Testis (tissue), 3 donors: ENCODE results near the gene TMEM117. TPM values are rescaled to one million over a fixed set of nuclear protein-coding genes. Genes with fewer than 3 reads are reported as not detected.

Experiments used
- DNase-seq: peaks from one replicate; pipeline ENCODE4 v3.0.0-alpha.2; 2019
- H3K27ac ChIP-seq, 2 donors: fragments of 200-600 bp; sonication (generic); one replicate each; pipeline ENCODE4 v1.5.1; 2019
- H3K27me3 ChIP-seq: fragments of 200-600 bp; sonication (generic); one replicate; pipeline ENCODE4 v1.5.1; 2019
- H3K36me3 ChIP-seq: fragments of 200-600 bp; sonication (generic); one replicate; pipeline ENCODE4 v1.5.1; 2017; ENCODE audit warnings: low read depth; ENCODE audit errors: missing control alignments
- H3K4me1 ChIP-seq: fragments of 200-600 bp; sonication (generic); one replicate; pipeline ENCODE4 v1.5.1; 2019
- H3K4me3 ChIP-seq, 2 donors: fragments of 200-600 bp; sonication (generic); one replicate each; pipeline ENCODE4 v1.5.1; 2017 to 2019
- H3K9me3 ChIP-seq: fragments of 200-600 bp; sonication (generic); one replicate; pipeline ENCODE4 v1.5.1; 2017
- CTCF ChIP-seq, 3 experiments: fragments of 450-650 bp in 2 of 3; fragments of 200-600 bp in 1 of 3; sonication (generic) in 1 of 3; IDR thresholded peaks; one replicate each; pipeline ENCODE4 v1.5.1; 2016 to 2019; ENCODE audit warnings: antibody characterized with exemption in 3 of 3, mild to moderate bottlenecking in 2 of 3, moderate library complexity in 1 of 3
- POLR2A ChIP-seq: fragments of 450-650 bp; IDR thresholded peaks from one replicate; pipeline ENCODE4 v1.6.1; 2017; ENCODE audit warnings: antibody characterized with exemption, mild to moderate bottlenecking, moderate library complexity
- WGBS, 2 donors: methylation state at CpG; one replicate each; pipeline ENCODE4 v1.1.5; 2018; 5-methylcytosine and 5-hydroxymethylcytosine counted together
- intact Hi-C: fragments of 100-400 bp; cut with DNase I; formaldehyde crosslinking; loops from one replicate; pipeline ENCODE4 v1.15.1; 2023; ENCODE audit warnings: low total_unique reads
- polyA plus RNA-seq: library from polyadenylated mRNA; stranded (reverse); fragments of 350-450 nt; fragmentation: Illumina TruSeq; extraction: RNeasy Lipid Tissue Mini Kit (QIAGEN cat#74804); gene quantifications from one replicate; pipeline ENCODE4 v1.2.3, GENCODE V29; 2014; ENCODE audit warnings: low read depth, low replicate concordance; ENCODE audit not compliant: insufficient read depth
- total RNA-seq, 2 donors: library from RNA; depleted of rRNA; stranded (reverse); fragments of >200 nt; gene quantifications; one replicate each; pipeline ENCODE4 v1.2.3, GENCODE V29; 2016

The TMEM117 gene
- total and polyA plus RNA-seq, 3 donors from 2014 or later: 6.1 to 17.7 (median 14.8) TPM

GRCh38 chr12:44063671-44064070 lies 227.8 kb downstream of the TMEM117 start:
- Histone ChIP-seq H3K9me3 (no peaks in the 10 kb centered on the region), H3K36me3 (no peaks in the 10 kb centered on the region), H3K4me1 (no peaks in the 10 kb centered on the region), H3K27ac (no peak overlapping the region), H3K27me3 (no peaks in the 10 kb centered on the region), H3K4me3 (no peak overlapping the region)
- TF ChIP-seq POLR2A (no peak), CTCF (IDR thresholded peaks at IDR 0.05) (no peak)
- intact Hi-C loops: no loop called here
- no peak for DNase-seq
- 88 to 90% methylated on average over 3 of the region's 3 CpGs for WGBS, 2 donors

- intact Hi-C loops: no loop called here
- Histone ChIP-seq H3K4me3 (no peak overlapping the region), H3K36me3 (no peaks in the 10 kb centered on the region), H3K4me1 (no peaks in the 10 kb centered on the region), H3K27me3 (no peaks in the 10 kb centered on the region), H3K27ac (no peak overlapping the region), H3K9me3 (no peaks in the 10 kb centered on the region)
- 18 to 41% methylated on average over 2 of the region's 2 CpGs for WGBS, 2 donors
- DNase-seq: no peak
- TF ChIP-seq CTCF (IDR thresholded peaks at IDR 0.05): no peak
- no peak for TF ChIP-seq POLR2A
Measured at GRCh38 chr12:44076871-44077270, 241.0 kb downstream of the TMEM117 start.

GRCh38 chr12:44077294-44077693 lies 241.4 kb downstream of the TMEM117 start:
- no peak for DNase-seq
- H3K4me3 ChIP-seq: no peak overlapping the region
- H3K9me3 ChIP-seq: no peaks in the 10 kb centered on the region
- no peak overlapping the region for H3K27ac ChIP-seq
- H3K27me3 ChIP-seq: no peaks in the 10 kb centered on the region
- H3K36me3 ChIP-seq: no peaks in the 10 kb centered on the region
- 15 to 16% methylated on average over 2 of the region's 2 CpGs for WGBS, 2 donors
- no peak for TF ChIP-seq CTCF (IDR thresholded peaks at IDR 0.05)
- no peak for TF ChIP-seq POLR2A
- intact Hi-C loops: no loop called here
- H3K4me1 ChIP-seq: no peaks in the 10 kb centered on the region

GRCh38 chr12:44078273-44078672 lies 242.4 kb downstream of the TMEM117 start:
- no peaks in the 10 kb centered on the region for H3K9me3 ChIP-seq
- TF ChIP-seq CTCF (IDR thresholded peaks at IDR 0.05) (no peak), POLR2A (no peak)
- intact Hi-C loops: no loop called here
- DNase-seq: no peak
- 89% methylated on average over 4 of the region's 4 CpGs for WGBS, 2 donors
- no peak overlapping the region for H3K4me3 ChIP-seq
- no peaks in the 10 kb centered on the region for H3K27me3 ChIP-seq
- no peaks in the 10 kb centered on the region for H3K36me3 ChIP-seq
- H3K27ac ChIP-seq: no peak overlapping the region
- no peaks in the 10 kb centered on the region for H3K4me1 ChIP-seq

GRCh38 chr12:44088647-44089046 lies 252.8 kb downstream of the TMEM117 start:
- DNase-seq: no peak
- intact Hi-C loops: no loop called here
- no peaks in the 10 kb centered on the region for H3K9me3 ChIP-seq
- no peaks in the 10 kb centered on the region for H3K27me3 ChIP-seq
- TF ChIP-seq CTCF (IDR thresholded peaks at IDR 0.05) (no peak), POLR2A (no peak)
- H3K36me3 ChIP-seq: no peaks in the 10 kb centered on the region
- peaks cover 10% of the 10 kb centered on the region for H3K4me1 ChIP-seq
- 94 to 100% methylated on average over 1 of the region's 1 CpG for WGBS, 2 donors
- H3K4me3 ChIP-seq: no peak overlapping the region
- no peak overlapping the region for H3K27ac ChIP-seq
